NOMO-1 treated with DMSO at 0.1 percent for 48 hours (cell line): Measurements from ENCODE around the gene COX8C.
"Not testable (repeated sequence)": the region's sequence is repeated elsewhere in the genome, so short reads cannot be mapped to it uniquely, and the experiment has no call there.

Experiments used
- DNase-seq: peaks from one replicate; lab custom pipeline; 2025; ENCODE audit not compliant: unreplicated experiment; lab: John Stamatoyannopoulos, UW

The COX8C gene

DNA sequence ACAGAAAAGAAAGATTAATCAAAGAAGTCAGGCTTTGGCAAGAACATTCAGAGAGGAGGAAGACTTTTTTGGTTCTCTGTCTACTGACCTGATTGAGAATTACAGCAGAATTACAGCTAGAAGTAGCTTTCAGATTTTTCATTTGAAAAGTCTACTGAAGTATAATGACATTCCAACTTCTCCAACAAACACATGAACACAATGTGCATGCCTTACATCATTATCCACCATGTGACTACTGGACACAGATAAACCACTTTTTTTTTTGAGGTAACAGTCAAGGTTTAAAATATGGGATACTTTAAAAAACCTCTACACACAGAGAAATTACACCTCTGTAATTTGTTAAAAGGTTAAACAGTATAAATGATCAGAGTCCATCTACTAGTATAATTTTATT, 26.5 kb upstream of the COX8C start:
- no peak for DNase-seq

DNA sequence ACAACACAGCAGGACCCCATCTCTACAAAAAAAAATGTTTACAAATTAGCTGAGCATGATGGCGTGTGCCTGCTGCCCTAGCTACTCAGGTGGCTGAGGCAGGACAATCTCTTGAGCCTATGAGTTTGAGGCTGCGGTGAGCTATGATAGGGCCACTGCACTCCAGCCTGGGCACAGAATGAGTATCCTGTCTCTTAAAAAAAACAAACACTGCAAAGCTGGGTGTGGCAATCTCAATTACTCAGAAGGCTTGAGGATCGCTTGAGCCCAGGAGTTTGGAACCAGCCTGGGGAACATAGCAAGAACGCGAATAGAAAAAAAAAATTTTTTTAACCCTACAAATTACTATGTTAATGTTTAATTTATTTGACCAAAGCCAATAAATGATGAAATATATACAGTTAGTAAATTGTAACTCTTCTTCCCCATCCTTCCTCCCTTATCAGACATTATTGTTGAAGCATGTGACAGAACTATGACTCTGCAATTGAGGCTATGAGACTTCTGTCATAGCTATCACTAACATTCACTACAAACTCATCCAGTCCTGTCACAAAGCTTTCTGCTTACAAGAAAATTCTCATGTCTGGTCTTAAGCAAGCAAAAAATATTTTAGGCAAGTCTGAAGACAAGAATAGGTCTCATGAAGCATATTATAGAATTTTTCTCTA, 23.9 kb upstream of the COX8C start:
- DNase-seq: no peak

DNA sequence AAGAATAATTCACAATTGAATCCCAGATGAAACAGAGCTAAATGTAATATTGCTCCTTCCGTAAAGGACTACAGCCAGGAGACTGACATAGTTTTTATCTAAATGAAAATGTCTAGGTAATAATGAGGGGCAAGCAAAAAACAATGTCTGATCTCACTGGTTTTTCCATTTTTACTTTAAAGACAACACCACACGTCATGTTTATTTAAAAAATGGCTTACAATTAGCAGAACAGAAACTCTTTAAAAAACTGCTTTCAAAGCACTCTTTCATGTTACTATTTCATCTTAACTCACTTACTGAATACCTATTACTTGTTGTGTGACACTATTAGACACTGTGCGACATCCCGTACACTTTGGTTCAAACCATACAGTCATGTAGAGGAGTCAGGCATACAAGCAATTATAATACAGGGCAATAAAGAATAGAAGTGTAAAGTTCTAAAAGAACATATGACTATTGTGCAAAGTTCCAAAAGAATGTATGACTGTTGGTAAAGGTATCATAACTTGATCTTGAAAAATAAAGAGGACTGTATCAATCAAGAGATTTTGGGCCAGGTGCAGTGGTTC, 23.3 kb upstream of the COX8C start:
- DNase-seq: no peak

DNA sequence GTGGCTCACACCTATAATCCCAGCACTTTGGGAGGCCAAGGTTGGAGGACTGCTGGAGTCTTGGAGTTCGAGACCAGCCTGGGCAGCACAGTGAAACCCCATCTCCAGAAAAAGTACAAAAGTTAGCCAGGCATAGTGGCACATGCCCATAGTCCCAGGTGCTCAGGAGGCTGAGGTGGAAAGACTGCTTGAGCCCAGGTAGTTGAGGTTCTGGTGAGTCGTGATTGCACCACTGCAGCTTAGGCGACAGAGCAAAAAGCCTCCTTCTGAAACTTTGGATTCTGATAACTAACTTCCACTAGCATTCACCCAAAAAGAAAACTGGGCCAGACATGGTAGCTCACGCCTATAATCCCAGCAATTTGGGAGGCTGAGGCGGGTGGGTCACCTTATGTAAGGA, 20.8 kb upstream of the COX8C start:
- DNase-seq: no peak

DNA sequence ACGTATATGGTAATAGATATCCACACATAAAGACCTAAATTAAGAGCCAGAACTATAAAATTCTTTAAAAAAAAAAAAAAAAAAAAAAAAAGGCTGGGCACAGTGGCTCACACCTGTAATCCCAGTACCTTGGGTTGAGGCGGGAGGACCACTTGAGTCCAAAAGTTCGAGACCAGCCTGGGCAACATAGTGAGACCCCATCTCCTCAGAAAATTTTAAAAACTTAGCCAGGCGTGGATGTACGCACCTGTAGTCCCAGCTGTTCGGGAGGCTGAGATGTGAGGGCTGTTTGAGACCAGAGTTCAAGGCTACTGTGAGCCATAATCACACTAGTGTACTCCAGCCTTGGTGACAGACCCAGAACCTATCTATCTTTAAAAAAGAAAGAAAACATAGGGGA, 18.4 kb upstream of the COX8C start:
- no peak for DNase-seq

DNA sequence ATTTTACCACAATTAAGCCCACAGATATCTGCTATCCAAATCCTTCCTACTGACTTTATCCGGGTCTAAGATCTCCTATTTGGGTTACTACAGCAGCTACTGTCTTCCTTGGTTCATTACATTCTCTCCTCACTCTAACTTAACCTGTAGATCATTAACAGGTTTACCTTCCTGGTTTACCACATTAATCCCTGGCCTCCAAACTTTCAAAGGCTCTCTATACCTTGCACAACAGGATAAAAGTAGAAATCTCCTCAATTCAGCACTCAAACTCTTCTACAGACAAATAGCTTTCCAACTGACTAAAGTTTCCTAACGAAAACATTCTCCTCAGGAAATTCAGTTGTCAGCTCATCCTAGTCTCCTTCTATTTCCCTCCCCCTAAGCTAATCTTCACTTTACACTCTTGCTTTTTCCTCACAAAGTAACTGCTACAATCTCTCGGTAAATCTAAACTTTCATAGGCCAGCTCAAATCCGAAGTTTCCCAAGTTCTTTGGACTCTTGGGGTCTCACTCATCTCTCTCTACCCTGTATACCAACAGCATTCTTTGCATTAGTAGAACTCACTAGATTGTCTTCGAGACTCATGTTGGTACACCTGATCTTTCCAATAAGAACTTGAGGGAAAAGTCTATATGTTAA, 16.9 kb upstream of the COX8C start:
- DNase-seq: no peak

DNA sequence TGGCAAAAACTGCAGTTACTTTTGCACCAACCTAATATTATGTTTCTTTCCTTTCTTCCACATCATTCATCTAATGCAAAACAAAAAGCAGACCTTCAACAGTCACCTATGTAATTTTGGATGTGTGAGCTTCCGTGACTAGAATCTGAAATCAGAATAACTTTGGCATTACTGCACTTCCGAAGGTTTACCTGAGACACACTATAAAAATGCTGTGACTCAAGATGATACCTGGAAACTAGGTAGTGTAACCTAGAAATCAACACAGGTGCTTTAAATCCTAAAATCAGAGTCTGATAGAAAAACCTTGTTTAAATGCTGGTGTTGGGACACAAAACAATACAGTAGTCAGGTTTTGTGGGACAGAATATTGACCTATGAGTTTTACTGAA, 16.4 kb upstream of the COX8C start:
- DNase-seq: no peak

DNA sequence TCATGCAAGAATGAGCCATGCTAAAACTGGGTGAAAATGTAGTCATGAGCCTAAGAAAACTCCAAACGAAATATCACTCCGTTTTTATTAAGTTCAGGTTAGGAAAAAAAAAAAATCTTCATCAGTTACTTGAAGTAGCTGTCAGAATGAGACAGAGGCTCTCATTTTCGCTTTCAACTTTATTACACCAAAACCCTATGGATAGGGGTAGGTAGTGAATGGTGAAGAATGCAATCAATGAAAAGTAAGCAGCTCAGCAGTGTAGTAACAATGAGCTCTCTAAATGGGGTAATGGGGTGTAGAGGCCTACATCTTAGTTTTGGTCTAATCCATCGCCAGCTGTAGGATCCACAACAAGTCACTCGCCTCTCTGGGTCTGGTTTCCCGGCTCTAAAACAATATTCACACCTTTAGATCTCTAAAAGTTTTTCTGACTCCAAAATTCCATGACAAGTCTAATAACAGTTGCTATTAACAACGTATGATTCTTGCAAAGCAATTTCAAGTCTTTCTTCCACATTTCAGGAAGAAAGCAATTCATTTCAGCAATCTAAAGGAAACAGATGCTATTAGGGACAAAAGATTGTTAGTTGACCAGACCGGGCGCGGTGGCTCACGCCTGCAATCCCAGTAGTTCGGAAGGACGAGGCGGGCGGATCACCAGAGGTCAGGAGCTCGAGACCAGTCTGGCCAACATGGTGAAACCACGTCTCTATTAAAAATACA, 15.8 kb upstream of the COX8C start:
- DNase-seq: no peak

DNA sequence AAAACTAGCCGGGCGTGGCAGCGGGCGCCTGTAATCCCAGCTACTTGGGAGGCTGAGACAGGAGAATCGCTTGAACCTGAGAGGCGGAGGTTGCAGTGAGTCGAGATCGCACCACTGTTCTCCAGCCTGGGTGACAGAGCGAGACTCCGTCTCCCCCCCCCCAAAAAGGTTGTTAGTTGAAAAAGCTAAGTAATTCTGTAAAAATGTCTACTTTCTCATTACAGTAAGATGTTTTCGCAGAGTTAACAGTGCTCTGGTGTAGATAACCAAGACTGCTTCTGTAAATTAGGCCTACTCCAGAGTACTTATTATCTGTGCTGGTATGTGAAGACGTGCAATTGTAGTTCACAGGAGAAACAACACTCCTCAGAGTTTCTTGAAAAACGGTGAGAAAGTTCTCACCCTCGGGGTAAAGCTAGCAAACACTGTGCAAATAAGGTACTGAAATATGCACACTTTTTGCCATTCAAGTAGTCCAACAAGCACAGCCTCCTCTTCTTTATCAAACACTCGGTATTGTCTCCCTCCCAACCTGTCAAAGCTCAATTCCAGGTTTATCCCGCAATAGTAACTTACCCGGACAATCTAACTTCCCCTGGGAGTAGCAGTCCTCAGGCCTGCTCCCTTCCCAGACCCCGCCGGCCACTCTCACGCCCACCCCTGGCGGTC, 15.1 kb upstream of the COX8C start:
- DNase-seq: no peak

DNA sequence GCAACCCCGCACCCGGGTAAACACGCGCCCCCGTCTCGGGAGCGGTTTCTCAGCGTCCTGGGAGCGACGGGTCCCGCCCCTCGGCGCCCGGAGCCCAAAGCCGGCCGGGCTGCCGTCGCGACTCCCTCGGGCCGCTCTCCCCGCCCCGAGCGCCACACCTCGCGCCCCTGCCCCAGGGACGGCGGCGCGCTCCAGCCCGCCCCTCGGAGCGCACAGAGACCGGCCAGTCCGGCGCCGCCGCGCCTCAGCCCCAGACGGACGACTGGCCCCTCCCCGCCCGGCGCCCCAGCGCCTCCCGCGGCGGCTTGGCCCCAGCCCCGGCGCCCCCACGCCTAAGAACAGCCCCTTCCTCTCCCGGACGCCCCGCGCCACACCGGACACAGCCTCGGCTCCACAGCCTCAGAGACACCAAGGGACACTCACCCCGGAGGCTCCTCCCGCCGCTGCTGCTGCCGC, 14.6 kb upstream of the COX8C start:
- DNase-seq: no peak

DNA sequence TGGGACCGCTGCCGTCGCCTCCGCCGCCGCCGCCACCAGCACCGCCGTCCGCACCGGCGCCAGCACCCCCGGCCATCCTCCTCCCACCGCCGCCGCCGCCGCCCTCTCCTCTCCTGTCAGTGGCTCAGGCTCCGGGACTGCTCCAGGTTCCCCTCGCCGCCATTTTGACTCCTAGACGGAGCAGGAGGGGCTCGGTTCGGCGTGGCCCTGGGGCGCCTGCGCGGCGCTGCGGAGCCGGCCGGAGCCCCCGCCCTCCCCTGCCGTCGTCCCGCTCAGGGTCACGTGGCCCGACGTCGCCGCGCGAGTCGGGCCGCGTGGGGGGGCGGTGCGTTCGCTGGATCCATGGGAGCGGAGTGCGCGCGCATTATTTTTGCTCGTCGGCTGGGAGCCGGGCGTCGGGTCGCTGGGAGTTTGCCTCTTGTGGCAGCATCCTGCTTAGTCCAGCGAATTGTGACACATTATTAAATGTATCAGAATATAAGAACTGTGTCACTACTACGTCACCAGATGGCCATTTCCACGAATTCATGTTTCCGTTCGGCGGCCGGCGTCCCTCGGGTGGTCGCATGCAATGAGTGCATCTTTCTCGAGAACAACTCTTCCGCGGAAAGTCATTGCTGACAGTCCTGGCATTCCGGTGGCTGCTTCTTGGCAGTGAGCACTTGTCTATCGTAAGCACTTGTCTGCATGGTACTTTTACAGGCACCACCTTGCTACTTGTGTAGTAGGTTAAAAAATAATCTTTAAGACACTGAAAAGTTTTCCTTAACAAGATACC, 13.9 kb upstream of the COX8C start, which contains the start of gene BTBD7:
Gene BTBD7 (minus strand): TSS at position 184 of the 778 bp plus-strand sequence. CDS start 36,985 bp downstream, outside the sequence.
- DNase-seq: peak; percentile 91

DNA sequence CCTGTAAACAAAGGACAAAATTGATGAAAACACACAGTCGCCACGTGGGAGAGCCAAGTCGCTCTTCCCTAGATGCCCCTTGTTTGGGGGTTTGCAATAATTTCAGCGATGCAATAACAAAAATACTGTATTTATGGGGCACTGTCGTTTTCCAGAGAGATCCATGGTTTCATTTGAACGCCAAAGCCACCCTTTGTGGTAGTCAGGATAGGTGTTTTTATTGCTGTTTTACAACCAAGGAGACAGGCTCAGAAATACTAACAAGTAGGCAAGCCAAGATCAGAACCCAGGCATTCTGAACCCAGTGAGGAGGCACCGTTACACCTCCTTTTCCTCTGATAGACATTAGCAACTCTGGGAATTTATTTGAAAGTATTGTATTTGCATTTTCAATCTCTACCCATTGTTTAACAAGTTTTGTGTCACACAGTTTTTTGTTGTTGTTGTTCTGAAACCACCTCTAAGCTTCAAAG, 13.3 kb upstream of the COX8C start:
- no peak for DNase-seq

DNA sequence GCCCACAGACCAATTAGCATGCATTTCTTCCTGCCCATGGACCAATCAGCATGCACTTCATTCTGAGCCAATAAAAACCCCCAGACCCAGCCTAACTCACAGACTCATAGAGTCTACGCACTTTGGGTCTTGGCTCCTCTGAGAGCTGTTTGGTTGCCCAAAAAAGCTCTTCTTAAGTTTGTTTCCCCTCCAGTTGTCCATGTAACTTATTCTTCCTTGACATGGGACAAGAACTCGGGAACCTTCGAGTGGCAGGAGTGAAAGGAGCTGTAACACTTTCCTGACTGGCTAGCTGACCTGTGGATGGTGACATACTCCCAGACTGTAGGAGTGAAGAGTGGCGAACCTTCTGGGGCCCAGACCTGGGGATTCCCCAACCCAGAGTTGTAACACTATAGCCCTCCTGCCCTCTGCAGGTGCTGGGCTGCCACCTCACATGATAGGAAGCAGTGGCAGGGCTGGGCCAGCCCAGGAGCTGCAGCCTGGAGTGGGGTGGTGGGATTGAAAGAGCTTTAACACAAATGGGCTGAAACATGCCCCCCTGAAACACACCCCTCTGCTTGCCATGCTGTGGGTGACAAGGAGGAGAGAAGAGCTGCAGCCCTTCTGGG, 9.7 kb upstream of the COX8C start:
- no peak for DNase-seq

DNA sequence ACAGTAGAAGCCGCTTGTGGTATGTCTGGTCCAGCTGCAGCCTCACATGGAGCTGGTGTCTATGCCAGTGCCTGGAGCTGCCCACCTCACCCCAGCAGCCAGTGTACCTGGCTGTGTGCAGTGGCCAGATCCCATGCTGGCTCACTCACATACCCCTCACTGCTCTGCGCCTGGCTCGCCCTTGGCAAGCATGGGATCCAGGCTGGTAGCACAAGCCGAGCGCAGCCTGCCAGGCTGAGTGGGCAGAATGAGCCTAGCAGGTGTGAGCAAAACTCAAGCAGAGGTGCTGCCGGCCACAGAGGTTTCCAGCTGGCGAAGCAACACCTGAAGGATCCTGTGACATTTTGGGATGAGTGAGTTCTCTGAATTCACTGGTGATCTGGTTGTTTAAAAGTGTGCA, 9.1 kb upstream of the COX8C start:
- no peak for DNase-seq

DNA sequence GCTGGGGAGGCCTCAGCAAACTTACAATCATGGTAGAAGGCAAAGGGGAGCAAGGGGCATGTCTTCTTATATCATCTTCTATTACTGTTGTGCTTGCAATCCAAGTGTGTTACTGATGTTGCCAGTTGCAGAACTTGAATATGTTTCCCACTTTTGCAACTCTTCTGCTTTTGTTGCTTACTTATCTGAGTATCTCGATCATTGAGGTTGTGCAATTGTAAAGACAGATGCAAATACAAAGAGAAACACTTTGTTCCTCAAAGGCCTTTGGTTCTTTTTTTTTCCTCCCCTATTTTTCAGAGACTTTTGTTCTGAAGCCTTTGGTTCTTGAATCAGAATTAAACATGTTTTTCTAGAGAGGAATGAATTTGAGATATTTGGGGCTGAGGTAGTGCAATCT, 3.7 kb upstream of the COX8C start:
- peak; percentile 89 for DNase-seq

DNA sequence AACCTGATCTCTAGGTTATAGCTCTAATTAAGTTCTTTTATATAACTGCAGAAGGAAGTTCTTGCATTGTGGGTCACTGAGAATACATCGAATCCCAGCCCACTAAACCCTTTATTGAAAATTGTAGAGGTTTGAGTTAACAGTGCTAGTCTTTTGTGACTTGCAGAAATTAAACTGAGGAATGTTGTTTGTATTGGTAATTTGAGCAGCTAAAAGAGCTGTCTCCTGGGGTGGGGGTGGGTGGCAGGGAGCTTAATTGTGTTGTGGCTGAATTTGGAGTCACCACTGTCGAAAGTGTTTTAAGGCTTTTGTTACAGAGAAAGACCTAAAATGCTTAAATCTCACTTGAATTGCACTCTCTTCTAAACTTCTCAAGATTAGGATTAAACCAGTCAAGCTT, 3.2 kb upstream of the COX8C start:
- no peak for DNase-seq

DNA sequence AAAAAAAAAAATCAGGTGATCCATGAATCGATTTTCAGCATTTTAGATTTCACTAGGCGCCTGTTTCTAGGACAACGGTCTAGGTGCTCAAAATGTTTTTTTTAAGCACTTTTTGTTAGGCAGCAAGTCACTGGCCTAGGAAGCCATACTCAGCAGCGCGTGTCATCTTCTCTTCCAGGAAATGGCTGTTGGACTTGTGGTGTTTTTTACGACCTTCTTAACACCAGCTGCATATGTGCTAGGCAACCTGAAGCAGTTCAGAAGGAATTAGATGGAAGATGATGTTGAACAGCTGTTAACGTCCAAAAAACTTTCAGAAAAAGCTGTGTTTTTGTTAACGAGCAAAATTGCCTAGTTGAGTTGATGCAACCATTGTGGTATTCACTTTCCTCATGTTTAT, 868 bp downstream of the COX8C start:
- peak; percentile 41 for DNase-seq

DNA sequence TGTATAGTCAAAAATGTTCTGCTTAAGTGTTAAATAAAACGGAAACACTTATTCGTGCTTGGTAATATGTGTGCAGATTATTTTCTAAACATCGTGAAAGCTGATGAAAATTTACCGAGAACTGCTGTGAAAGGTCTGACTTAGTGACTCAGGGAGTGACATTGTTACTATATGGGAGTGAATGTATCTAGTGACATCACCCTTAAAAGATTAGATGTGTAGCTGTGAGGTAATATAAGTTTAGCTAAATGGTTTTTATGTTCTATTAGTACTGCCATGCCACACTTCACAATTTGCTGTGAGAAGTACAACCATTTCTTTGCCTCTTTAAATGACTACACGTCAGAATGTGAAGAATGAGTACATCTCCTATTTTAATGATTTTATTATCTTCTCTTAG, 1.3 kb downstream of the COX8C start:
- no peak for DNase-seq

DNA sequence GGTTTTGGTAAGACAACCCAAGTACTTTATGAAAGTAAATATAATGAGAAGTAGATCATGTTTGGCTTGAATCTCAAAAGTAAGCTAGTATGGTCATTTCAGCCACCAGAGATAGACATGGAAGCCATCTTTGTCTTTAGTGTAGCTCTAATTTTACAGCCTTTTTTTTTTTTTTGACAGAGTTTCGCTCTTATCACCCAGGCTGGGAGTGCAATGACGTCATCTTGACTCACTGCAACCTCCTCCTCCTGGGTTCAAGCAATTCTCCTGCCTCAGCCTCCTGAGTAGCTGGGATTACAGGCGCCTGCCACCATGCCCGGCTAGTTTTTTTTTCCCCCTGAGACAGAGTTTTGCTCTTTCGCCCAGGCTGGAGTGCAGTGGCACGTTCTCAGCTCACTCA, 7.9 kb downstream of the COX8C start:
- not testable (repeated sequence) for DNase-seq
